ENCODE results near the gene TTC16.
A peak's percentile ranks its signal among the peaks of the same experiment; 100 is the strongest.

TTC16 gene

DNA sequence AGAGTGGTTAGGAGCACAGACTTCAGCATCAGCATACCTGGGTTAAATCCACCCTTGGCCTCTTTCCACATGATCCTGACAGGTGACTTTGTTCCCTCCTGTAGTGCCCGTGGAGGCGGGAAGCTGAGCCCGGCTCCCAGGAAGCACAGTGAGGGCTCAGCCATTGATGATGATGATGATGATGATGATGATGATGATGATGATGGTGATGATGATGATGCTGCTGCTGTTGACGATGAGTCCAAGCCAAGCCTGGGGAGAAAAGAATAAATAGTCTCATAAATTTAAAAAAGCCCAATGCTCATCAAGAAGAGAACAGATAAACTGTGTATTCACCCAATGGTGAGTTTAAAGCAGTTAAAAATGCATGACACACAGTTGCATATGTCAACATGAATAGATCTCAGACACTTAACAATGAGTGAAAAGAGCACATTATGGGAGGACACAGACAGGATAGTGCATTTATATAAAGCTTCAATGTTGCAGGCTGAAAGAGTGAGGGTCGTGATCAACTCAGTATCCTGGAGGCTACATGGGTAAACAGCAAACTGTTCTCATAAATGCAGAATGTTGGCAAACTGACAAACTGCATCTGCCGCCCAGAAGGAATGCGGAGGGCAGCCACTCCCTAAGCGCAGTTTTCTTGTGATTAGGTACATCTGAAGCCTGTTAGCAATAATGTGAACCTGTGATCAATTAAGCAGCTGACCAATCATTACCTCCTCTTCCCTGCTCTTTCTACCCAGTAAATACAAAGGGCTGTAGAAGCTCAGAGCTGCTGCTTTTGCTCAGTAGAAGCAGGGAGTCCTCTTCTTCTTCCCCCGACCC is 20.8 kb upstream of the TTC16 start:
- DNase-seq (ENCODE audit: insufficient read length, low spot score) (no peak), FAIRE-seq (no peak)
- TF ChIP-seq POU2F2 (IDR thresholded peaks at IDR 0.05; ENCODE audit: low read depth, low read length), result no peak
- TF ChIP-seq TAF1 (IDR thresholded peaks at IDR 0.05; ENCODE audit: low read depth, low read length), result no peak
- no peak for TF ChIP-seq POLR2A (IDR thresholded peaks at IDR 0.05; ENCODE audit: low read depth, low read length)
- TF ChIP-seq POLR2AphosphoS5 (IDR thresholded peaks at IDR 0.05; ENCODE audit: low read depth, low read length), result no peak
- TF ChIP-seq PAX5 (IDR thresholded peaks at IDR 0.05; ENCODE audit: insufficient read depth, low read length, severe bottlenecking), result no peak
- TF ChIP-seq SPI1 (IDR thresholded peaks at IDR 0.05; ENCODE audit: low read depth, low read length), result no peak

DNA sequence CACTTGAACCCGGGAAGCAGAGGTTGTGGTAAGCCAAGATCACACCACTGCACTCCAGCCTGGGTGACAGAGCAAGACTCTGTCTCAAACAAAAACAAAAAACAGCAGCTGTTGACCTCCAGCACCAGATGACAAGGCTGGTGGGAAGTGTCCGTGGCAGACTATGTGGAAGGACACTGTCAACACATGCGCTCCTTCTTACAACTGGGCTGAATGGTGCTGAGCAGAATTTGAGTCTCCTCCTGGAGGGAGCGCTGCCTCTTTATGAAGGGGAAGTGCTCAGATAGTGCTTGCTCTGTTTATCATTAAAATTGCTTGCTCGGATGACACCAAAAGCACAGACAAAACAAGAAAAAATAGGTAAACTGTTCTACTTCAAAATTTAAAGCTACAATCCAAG is 18.3 kb upstream of the TTC16 start:
- FAIRE-seq, result no peak
- no peak for DNase-seq (ENCODE audit: insufficient read length, low spot score)
- no peak for TF ChIP-seq SPI1 (IDR thresholded peaks at IDR 0.05; ENCODE audit: low read depth, low read length)
- no peak for TF ChIP-seq POLR2AphosphoS5 (IDR thresholded peaks at IDR 0.05; ENCODE audit: low read depth, low read length)
- no peak for TF ChIP-seq TAF1 (IDR thresholded peaks at IDR 0.05; ENCODE audit: low read depth, low read length)
- no peak for TF ChIP-seq PAX5 (IDR thresholded peaks at IDR 0.05; ENCODE audit: insufficient read depth, low read length, severe bottlenecking)
- TF ChIP-seq POLR2A (IDR thresholded peaks at IDR 0.05; ENCODE audit: low read depth, low read length), result no peak
- TF ChIP-seq POU2F2 (IDR thresholded peaks at IDR 0.05; ENCODE audit: low read depth, low read length), result no peak

DNA sequence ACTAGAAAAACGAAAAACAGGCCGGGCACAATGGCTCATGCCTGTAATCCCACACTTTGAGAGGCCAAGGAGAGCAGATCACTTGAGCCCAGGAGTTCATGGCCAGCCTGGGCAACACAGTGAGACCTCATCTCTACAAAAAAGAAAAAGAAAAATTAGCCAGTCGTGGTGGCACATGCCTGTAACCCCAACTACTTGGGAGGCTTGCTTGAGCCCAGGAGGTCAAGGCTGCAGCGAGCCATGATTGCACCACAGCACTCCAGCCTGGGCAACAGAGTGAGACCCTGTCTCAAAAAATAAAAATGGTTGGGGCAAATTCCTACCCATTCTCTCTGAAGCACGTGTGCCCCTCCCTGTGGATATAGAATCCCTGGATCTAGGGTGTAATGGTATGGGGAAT is 17.5 kb upstream of the TTC16 start:
- FAIRE-seq (no peak), DNase-seq (ENCODE audit: insufficient read length, low spot score) (no peak)
- no peak for TF ChIP-seq POU2F2 (IDR thresholded peaks at IDR 0.05; ENCODE audit: low read depth, low read length)
- no peak for TF ChIP-seq SPI1 (IDR thresholded peaks at IDR 0.05; ENCODE audit: low read depth, low read length)
- TF ChIP-seq PAX5 (IDR thresholded peaks at IDR 0.05; ENCODE audit: insufficient read depth, low read length, severe bottlenecking), result no peak
- no peak for TF ChIP-seq POLR2AphosphoS5 (IDR thresholded peaks at IDR 0.05; ENCODE audit: low read depth, low read length)
- TF ChIP-seq TAF1 (IDR thresholded peaks at IDR 0.05; ENCODE audit: low read depth, low read length), result no peak
- TF ChIP-seq POLR2A (IDR thresholded peaks at IDR 0.05; ENCODE audit: low read depth, low read length), result no peak

DNA sequence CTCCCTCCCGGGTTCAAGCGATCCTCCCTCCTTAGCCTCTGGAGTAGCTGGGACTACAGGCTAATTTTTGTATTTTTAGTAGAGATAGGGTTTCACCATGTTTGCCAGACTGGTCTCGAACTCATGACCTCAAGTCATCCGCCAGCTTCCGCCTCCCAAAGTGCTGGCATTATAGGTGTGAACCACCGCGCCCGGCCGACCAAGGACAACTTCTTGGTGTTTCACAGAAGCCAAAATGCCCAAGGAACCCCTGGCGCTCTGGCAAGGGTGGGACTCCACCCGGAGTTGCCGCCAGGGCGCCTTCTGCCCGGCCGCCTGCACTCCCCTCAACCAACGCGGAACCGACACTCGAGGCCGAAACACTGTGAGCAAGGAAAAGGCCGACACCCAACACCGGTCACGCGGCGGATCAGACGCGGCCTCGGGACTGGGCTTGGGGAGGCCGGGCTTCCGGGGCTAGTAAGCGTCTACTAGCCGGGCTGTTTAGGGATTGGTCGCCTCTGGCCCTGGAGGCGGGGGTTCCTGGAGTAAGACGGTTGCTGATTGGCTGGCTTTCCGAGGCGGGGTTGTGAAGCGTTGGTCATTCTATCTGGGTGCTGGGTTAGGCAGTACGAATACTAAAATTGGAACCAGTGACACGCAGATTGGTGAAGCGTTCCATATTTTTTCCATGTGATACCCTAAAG is 16.8 kb upstream of the TTC16 start:
- DNase-seq (ENCODE audit: insufficient read length, low spot score), result peak; percentile 95
- FAIRE-seq, result peak; percentile 40
- TF ChIP-seq SPI1 (IDR thresholded peaks at IDR 0.05; ENCODE audit: low read depth, low read length), result no peak
- no peak for TF ChIP-seq PAX5 (IDR thresholded peaks at IDR 0.05; ENCODE audit: insufficient read depth, low read length, severe bottlenecking)
- no peak for TF ChIP-seq POLR2AphosphoS5 (IDR thresholded peaks at IDR 0.05; ENCODE audit: low read depth, low read length)
- TF ChIP-seq POLR2A (IDR thresholded peaks at IDR 0.05; ENCODE audit: low read depth, low read length), result no peak

DNA sequence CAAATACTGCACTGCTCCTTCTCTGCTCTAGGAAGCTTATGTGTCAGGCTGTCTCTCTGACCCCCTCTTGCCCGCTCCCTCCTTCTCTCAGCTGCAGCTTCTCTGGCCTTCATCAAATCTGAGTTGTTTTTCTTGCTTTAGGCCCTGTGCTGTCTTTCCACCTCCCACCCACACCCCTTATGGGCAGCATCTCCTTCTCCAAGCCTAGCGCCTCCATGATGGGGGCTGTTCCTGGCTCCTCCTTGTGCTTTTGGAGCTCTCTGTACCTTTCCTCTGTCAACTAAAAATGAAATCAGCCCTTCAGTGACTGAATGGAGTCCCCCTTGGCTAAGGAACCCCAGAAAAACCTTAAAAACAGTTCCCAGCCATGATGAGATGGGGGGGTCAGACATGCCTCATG is 15.7 kb upstream of the TTC16 start:
- FAIRE-seq (no peak), DNase-seq (ENCODE audit: insufficient read length, low spot score) (no peak)
- no peak for TF ChIP-seq POLR2A (IDR thresholded peaks at IDR 0.05; ENCODE audit: low read depth, low read length)
- no peak for TF ChIP-seq SPI1 (IDR thresholded peaks at IDR 0.05; ENCODE audit: low read depth, low read length)
- no peak for TF ChIP-seq POU2F2 (IDR thresholded peaks at IDR 0.05; ENCODE audit: low read depth, low read length)
- no peak for TF ChIP-seq TAF1 (IDR thresholded peaks at IDR 0.05; ENCODE audit: low read depth, low read length)
- no peak for TF ChIP-seq PAX5 (IDR thresholded peaks at IDR 0.05; ENCODE audit: insufficient read depth, low read length, severe bottlenecking)
- TF ChIP-seq POLR2AphosphoS5 (IDR thresholded peaks at IDR 0.05; ENCODE audit: low read depth, low read length), result no peak

DNA sequence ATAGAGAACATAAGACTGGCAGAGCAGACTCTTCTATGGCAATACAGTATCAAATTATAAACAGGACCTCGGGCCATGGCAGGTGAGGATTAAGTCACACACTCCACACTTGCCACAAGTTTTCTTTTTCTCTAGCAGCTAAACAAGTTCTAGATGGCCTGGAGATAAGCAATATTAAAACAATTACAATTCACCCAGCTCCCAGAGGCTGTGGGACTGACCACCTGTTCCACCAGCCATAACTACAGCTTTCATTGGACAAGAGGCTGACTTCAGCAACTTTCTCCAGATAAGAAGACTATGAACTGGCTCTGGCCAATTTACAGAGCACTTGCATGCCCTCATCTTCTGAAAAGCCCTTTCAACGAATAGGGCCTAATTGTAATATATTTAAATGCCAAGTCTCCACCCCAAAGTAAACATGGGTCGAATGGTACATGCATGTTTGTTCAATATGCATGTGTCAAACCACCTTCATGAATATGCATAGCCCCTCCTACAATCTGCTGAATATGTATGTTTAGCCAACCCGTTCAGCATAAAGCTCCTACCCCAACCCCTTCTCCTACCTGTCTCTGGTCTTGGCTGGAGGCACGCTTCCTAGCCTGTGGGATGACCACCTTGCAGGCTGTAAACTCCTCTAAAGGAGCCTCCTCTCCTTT is 15.2 kb upstream of the TTC16 start:
- TF ChIP-seq POU2F2 (IDR thresholded peaks at IDR 0.05; ENCODE audit: low read depth, low read length) (peak; percentile 68; the same call in 1 of the 2 replicates), POLR2AphosphoS5 (IDR thresholded peaks at IDR 0.05; ENCODE audit: low read depth, low read length) (no peak)
- peak; percentile 35 for FAIRE-seq
- DNase-seq (ENCODE audit: insufficient read length, low spot score), result no peak

DNA sequence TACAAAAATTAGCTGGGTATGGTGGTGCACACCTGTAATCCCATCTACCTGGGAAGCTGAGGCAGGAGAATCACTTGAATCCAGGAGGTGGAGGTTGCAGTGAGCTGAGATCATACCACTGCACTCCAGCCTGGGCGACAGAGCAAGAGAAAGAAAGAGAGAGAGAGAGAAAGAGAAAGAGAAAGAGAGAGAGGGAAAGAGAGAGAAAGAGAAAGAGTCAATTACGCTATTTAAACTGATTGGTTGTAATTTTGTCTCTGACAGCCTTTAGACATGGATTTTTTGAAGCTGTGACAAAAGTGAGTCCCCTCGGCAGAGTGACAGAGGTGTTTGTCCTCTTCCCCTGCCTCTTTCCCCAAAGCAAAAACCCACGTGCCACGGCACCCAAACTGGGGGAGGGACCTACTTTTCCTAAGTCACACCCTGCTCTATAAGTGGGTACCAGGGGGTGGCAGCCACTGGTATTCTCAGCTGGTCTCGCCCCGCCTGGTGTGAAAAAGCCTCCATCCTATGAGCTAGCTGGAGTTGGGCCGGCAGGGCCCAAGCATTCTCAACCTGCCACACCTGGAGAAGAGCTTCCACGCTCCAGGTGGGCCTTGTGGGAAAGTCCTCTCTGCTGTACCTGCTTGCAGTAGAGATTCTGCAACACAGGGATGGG is 12.5 kb upstream of the TTC16 start:
- no peak for FAIRE-seq
- DNase-seq (ENCODE audit: insufficient read length, low spot score), result no peak
- TF ChIP-seq PAX5 (IDR thresholded peaks at IDR 0.05; ENCODE audit: insufficient read depth, low read length, severe bottlenecking) (no peak), POLR2A (IDR thresholded peaks at IDR 0.05; ENCODE audit: low read depth, low read length) (no peak), SPI1 (IDR thresholded peaks at IDR 0.05; ENCODE audit: low read depth, low read length) (no peak), POLR2AphosphoS5 (IDR thresholded peaks at IDR 0.05; ENCODE audit: low read depth, low read length) (no peak), POU2F2 (IDR thresholded peaks at IDR 0.05; ENCODE audit: low read depth, low read length) (no peak), TAF1 (IDR thresholded peaks at IDR 0.05; ENCODE audit: low read depth, low read length) (no peak)

DNA sequence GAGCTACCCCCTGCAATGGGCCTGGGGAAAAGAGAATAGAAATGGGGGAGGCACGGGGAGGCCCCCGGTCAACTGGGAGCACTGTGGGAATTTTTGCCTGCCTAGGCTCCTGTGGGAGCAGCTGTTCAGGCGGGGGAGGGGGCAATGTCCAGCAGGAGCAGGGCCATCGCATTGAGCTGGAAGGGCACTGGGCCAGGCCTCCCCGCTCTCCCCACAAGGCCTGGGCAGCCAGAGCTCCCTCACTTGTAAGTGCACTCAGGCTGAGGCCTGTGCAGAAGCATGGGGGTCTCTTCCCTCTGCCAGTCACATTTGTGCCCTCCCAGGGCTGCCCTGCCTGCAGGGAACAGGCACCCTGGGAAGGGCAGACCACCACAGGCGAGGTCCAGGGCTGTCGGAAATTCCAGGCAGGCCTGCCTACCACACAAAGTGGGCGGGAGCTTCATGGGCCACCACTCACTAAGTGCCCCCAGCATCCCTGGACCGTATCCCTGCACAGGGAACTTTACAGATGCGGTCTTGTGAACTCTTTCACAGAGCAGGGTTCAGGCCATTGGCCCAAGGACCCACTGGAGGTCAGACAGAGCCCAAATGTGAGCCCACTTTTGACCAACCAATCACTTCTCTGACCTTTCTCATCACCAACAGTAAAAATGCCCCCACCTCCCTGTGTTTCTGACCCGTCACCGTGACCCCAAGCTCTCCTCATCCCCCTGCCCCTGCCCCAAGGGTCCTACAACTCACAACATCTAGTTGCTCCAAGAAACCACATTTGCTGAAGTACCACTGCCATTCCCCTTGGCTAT is 10.1 kb upstream of the TTC16 start:
- no peak for TF ChIP-seq POLR2AphosphoS5 (IDR thresholded peaks at IDR 0.05; ENCODE audit: low read depth, low read length)
- TF ChIP-seq POU2F2 (IDR thresholded peaks at IDR 0.05; ENCODE audit: low read depth, low read length), result no peak
- no peak for TF ChIP-seq POLR2A (IDR thresholded peaks at IDR 0.05; ENCODE audit: low read depth, low read length)
- TF ChIP-seq TAF1 (IDR thresholded peaks at IDR 0.05; ENCODE audit: low read depth, low read length), result no peak
- TF ChIP-seq SPI1 (IDR thresholded peaks at IDR 0.05; ENCODE audit: low read depth, low read length), result no peak
- TF ChIP-seq PAX5 (IDR thresholded peaks at IDR 0.05; ENCODE audit: insufficient read depth, low read length, severe bottlenecking), result no peak
- DNase-seq (ENCODE audit: insufficient read length, low spot score), result no peak
- no peak for FAIRE-seq

Data from GM12891 (cell line).